GM19193 (cell line): ENCODE data around the gene HDAC7.

Experiments
- POLR2A ChIP-seq: IDR thresholded peaks from 4 replicates; pipeline ENCODE4 v1.6.1; 2011; ENCODE audit not compliant: insufficient read depth, insufficient read length; ENCODE audit errors: extremely low read depth

The HDAC7 gene

GRCh38 chr12:47839214-47839876 lies 19.6 kb upstream of the HDAC7 start:
- no peak for TF ChIP-seq POLR2A

DNA sequence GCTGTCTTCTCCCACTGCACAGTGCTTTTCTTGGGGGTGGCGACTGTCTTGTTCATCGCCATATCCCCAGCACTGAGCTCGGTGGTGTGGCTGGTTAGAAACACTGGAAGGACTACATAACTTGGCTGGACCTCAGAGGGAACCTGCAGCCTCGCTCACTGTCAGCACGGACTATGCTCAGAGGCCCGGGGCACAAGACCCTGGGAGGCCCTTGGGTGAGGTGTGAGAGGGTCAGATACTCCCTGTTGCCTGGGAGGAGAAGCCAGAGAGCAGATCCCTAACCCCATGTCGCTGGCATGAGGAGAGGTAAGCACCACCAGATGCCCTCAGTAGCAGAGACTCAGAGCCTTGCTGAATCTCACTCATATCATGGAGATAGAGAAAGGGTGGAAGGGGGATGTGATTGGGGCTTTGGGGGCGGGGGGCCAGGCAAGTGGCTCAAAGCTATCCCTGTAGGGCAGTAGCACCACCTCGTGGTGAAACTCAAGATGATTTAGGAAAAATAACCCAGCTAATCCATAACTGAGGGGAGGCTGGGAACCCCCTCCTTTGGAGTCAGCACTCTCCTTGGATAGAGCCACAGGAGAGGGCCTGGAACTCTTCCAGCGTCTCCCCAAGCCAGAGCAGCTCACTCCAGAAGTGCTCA lies 18.7 kb upstream of the HDAC7 start:
- no peak for TF ChIP-seq POLR2A

- TF ChIP-seq POLR2A: no peak
Measured at GRCh38 chr12:47837190-47838171, 17.8 kb upstream of the HDAC7 start.

- no peak for TF ChIP-seq POLR2A
Measured at GRCh38 chr12:47835831-47836155, 16.1 kb upstream of the HDAC7 start.

DNA sequence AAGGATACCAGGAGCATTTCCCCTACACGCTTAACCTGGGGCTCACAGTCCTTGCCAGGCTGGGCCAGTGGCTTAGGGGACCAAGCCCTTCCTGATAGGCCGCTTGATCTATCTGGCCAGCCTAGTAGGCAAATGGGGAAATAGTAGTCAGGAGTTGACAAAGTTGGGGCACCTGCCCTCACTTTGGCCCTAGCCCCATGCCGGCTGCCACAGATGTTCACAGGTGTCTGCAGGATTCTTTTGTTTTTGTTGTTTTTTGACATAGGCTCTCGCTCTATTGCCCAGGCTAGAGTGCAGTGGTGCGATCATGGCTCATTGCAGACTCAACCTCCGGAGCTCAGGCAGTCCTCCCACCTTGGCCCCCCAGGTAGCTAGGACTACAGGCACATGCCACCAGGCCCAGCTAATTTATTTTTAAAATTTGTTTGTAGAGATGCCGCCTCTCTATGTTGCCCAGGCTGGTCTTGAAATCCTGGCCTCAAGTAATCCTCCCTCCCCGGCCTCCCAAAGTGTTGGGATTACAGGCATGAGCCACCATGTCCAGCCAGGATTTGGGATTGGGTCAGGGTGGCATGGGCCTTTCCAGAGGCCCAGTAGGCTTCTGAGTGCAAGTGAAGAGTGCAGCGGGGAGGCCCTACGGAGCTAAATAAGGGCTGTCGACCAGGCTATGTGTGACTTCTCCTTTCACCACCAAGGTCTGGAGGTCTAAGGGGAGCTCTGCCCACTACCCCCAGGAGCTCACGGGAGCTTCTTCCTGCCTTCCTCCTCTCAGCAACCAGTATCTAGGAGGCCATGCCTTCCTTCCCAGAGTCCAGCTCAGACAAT lies 15.5 kb upstream of the HDAC7 start:
- TF ChIP-seq POLR2A: no peak

DNA sequence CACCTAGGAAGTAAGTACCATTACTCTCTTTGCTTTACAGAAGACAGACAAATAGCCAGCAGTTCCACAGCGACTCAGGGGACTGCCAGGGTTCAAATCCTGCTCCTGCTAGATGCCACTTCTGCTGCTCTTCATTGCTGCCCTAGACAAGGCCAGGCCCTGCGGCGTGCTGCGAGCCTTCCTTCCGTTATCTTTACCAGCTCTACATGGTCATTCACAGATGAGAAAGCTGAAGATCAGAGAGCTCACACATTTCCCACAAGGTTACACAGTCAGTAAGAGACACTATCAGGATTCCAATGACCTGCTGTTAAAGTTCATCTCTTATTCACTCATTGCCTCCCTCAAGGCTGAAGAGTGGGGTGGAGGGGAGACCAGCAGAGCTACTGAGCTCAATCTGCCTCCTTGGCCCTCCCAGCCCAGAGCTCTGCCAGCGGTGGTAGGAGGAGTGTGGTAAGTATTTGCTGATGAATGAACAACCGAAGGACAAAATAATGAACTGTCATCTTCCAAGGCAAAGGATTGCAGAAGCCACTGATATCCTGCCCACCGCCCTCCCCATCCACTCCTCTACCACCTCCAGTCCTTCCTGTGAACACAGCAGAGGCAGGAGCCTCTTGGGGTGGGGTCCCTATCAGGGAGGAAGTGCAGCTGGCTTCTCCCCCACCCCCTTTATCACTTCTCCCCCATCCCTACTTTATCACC lies 14.6 kb upstream of the HDAC7 start:
- TF ChIP-seq POLR2A: no peak

DNA sequence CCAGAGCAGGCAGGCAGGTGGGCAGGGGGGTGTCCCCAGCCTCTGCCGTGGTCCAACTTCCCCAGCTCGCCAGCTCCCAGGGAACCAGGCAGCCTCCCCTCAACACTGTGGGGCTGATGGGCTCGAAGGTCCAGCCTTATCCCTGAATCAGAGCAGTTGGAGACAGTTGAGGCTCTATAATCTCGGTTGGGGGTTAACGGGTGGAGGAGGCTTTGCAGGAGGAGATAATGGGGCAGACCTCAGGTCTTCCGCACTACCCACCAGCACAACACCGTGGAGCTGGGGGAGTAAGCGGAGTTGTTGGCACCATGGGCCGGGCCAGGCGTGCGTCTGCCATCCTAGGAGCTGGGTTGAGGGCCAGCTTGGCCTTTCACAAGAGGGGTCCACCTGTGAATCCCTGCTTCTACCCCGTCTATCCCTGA lies 13.9 kb upstream of the HDAC7 start:
- no peak for TF ChIP-seq POLR2A

DNA sequence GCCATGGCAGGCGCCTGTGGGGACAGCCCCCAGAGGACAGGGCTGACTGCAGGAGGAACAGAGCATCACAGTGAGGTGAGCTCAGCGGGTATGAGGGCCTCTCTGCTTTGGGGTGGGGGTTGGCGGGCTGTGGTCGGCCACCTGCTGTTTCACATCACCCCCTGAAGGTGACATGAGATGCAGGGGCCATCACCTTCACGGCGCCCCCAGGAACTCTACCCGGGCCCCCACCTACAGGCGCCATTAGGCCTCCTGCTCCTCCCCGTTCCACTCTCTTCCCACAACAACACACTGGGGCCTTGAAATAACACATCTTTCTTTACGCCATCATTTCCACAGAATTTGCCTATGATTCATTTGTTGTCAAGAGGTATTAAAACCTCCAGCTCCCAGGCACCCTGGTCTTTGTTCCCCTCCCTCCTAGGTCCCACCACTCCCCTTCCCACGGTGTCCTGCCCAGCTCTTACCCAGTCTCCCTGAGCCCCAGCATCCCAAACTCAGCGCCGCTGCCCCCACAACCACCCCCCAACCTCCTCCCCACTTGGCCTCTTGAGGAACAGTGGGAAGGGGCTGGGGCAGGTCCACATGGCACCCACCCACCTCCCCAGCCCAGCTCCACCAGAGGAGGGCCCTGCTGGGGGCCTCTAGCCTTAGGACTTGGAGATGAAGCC lies 12.7 kb upstream of the HDAC7 start:
- no peak for TF ChIP-seq POLR2A

DNA sequence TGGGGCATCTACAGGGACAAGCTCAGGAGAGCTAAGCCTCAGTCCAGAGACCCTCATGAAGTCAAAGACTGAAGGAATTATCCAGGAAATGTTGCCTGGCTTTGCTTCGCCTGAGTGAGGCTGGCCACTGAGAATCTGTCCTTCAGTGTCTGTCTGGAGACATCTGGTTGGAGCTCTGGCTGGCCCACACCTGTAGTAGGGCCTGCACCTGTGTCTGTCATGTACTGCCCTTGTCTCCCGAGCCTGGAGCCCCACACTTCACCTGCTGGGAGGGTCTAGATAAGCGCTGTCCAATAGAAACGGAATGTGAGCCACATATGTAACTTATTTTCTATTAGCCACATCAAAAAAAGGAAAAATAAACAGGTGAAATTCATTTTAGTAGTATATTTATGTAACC lies 9.9 kb upstream of the HDAC7 start:
- TF ChIP-seq POLR2A: no peak

DNA sequence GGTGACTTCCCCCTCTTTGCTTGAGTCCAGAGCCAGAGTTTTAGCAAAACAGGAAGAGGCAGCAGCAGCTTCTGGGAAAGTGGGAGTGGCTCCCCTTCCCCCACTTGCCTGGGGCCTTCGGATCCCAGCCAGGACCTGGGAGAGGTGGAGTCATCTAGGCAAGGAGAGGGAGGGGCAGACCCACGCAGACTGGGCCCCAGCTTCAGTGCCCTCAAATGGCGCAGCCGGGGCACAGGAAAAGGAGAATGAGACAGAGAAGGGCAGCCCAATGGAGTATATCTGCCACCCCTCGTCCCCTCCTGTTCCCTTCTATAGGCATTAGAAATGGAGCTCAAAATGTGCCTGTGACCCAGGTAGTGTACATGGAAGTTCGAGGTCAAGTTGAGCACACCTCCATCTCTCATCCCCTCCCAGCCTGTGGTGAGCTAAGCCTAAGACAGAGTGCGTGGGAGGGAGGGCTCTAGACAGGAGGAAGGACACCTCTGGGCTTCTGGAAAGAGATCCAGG lies 9.3 kb upstream of the HDAC7 start:
- no peak for TF ChIP-seq POLR2A

GRCh38 chr12:47828008-47828975 lies 8.6 kb upstream of the HDAC7 start:
- TF ChIP-seq POLR2A: no peak

GRCh38 chr12:47825173-47825639 lies 5.5 kb upstream of the HDAC7 start:
- no peak for TF ChIP-seq POLR2A
